Liver (tissue), 3 donors: Measurements from ENCODE around the gene REC114.

ENCODE experiments used
- EGR1 ChIP-seq, 2 donors: IDR thresholded peaks; 2 replicates each; pipeline ENCODE4 v1.6.1; 2016 to 2018; ENCODE audit warnings: antibody characterized with exemption in 2 of 2, low read depth in 2 of 2
- GABPA ChIP-seq, 2 donors: IDR thresholded peaks in 1 of 2; conservative IDR thresholded peaks in 1 of 2; 2 replicates each; pipeline ENCODE4 v1.6.1; 2016; ENCODE audit warnings: antibody characterized with exemption in 2 of 2, mild to moderate bottlenecking in 1 of 2, moderate library complexity in 1 of 2
- SP1 ChIP-seq: IDR thresholded peaks from 2 replicates; pipeline ENCODE4 v1.6.1; 2018; ENCODE audit warnings: antibody characterized with exemption, mild to moderate bottlenecking
- TAF1 ChIP-seq: conservative IDR thresholded peaks from 2 replicates; pipeline ENCODE4 v1.6.1; 2016; ENCODE audit warnings: antibody characterized with exemption, mild to moderate bottlenecking
- TF ChIP-seq, protein P1 (sequence below): fragments of 150-350 bp; IDR thresholded peaks from 2 replicates; pipeline ENCODE4 v1.5.1; 2017; ENCODE audit warnings: improper control_type of control experiment, low read depth, low read length; ENCODE audit not compliant: missing input control
- TF ChIP-seq, protein P2 (sequence below): IDR thresholded peaks from 2 replicates; pipeline ENCODE4 v1.6.1; 2016; ENCODE audit warnings: antibody characterized with exemption, mild to moderate bottlenecking
- donor health status: healthy.
- donor health status: healthy.

DNA sequence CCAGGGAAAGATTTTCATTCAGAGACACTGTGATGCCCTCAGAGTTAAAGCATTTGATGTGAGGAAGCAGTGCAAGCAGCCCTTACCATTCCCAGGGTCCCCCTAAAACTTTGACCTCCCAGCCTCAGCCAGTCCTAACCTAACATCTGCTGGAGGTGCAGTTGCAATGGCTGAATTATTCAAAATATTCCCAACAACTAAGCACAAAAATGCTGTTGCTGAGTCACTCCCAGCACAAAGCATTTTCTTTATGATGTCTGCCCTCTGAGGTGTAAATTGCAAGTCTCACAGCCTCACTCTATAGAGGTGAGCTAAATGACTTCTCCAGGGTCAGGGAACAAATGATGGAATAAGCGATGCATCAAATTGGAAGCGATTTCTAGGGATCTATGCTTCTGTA lies 6.4 kb upstream of the REC114 start:
- TF ChIP-seq, protein P1, sequence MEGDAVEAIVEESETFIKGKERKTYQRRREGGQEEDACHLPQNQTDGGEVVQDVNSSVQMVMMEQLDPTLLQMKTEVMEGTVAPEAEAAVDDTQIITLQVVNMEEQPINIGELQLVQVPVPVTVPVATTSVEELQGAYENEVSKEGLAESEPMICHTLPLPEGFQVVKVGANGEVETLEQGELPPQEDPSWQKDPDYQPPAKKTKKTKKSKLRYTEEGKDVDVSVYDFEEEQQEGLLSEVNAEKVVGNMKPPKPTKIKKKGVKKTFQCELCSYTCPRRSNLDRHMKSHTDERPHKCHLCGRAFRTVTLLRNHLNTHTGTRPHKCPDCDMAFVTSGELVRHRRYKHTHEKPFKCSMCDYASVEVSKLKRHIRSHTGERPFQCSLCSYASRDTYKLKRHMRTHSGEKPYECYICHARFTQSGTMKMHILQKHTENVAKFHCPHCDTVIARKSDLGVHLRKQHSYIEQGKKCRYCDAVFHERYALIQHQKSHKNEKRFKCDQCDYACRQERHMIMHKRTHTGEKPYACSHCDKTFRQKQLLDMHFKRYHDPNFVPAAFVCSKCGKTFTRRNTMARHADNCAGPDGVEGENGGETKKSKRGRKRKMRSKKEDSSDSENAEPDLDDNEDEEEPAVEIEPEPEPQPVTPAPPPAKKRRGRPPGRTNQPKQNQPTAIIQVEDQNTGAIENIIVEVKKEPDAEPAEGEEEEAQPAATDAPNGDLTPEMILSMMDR: no peak
- TF ChIP-seq GABPA (IDR thresholded peaks at IDR 0.05 in 1 of 2, conservative IDR thresholded peaks at IDR 0.05 in 1 of 2) (no peak), SP1 (no peak), TAF1 (no peak), EGR1 (IDR thresholded peaks at IDR 0.05; ENCODE audit: low read depth in 2 of 2) (no peak)
- TF ChIP-seq, protein P2, sequence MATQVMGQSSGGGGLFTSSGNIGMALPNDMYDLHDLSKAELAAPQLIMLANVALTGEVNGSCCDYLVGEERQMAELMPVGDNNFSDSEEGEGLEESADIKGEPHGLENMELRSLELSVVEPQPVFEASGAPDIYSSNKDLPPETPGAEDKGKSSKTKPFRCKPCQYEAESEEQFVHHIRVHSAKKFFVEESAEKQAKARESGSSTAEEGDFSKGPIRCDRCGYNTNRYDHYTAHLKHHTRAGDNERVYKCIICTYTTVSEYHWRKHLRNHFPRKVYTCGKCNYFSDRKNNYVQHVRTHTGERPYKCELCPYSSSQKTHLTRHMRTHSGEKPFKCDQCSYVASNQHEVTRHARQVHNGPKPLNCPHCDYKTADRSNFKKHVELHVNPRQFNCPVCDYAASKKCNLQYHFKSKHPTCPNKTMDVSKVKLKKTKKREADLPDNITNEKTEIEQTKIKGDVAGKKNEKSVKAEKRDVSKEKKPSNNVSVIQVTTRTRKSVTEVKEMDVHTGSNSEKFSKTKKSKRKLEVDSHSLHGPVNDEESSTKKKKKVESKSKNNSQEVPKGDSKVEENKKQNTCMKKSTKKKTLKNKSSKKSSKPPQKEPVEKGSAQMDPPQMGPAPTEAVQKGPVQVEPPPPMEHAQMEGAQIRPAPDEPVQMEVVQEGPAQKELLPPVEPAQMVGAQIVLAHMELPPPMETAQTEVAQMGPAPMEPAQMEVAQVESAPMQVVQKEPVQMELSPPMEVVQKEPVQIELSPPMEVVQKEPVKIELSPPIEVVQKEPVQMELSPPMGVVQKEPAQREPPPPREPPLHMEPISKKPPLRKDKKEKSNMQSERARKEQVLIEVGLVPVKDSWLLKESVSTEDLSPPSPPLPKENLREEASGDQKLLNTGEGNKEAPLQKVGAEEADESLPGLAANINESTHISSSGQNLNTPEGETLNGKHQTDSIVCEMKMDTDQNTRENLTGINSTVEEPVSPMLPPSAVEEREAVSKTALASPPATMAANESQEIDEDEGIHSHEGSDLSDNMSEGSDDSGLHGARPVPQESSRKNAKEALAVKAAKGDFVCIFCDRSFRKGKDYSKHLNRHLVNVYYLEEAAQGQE: no peak
